Limb (tissue), 2 donors: ENCODE results near the gene OOSP4B.
"Not testable (repeated sequence)": the region's sequence is repeated elsewhere in the genome, so short reads cannot be mapped to it uniquely, and the experiment has no call there.

Experiments used
- DNase-seq, 2 donors: peaks; one replicate each; pipeline ENCODE4 v3.0.0-alpha.2; 2016; ENCODE audit errors: extremely low spot score in 2 of 2

The OOSP4B gene

DNA sequence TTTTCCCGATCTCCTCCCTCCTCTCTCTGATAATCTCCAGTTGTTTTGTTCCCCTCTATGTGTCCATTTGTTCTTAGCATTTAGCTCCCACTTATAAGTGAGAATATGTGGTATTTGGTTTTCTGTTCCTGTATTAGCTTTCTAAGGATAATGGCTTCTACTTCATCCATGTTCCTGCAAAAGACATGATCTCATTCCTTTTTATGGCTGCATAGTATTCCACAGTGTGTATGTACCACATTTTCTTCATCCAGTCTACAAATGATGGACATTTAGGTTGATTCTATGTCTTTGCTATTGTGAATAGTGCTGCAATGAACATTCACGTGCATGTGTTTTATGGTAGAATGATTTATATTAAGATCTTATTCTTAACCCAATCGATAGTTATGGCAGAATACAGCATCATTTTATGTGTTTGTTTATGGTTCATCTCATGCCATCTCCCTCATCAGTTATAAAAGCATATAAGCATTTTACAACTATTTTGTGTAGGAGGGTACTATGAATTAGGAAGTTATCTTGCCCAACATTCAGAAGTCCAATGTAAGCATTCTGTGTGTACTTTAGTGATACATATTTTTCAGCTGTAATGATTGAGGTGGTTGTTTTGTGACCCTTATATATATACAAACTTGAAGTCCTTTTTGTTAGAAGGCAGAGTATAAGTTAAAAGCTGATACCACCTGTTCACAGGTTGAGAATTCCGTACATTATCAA is 42.7 kb downstream of the OOSP4B start:
- DNase-seq, result no peak

DNA sequence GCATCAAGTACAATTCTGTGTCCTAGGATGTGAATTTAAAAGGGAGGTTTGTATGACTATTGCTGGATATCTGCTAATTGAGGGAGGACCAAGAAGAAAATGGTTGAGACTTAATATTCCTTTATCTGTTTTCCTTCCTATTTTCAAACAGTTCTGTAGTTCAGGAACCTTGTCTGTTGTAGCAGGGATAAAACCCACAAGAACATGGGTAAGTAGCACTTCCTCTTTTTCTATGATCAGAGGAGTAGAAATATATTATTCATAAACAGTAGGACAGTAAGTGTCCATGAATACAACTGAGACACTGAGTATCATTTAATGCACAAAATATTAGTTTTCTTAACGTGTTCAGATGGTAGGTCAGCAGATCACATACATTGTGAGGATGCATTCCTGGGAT is 47.1 kb downstream of the OOSP4B start:
- no peak for DNase-seq

DNA sequence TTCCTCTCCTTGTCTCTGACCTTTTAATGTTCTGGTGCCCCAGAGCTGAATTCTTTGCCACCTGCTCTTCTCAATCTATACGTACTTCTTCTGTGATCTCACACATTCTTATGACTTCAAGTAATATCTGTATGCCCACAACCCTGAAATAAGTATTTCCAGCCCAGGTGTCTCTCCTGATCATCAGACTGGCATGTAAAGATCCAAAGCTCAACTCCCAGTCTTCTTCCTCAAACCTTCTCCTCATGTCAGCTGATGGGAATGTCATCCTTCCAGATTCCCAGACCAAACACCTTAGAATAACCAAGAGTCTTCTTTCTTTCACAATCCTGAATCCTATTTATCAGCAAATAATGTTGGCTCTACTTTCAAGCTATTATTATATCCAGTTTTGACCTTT is 48.8 kb downstream of the OOSP4B start:
- DNase-seq, result no peak

DNA sequence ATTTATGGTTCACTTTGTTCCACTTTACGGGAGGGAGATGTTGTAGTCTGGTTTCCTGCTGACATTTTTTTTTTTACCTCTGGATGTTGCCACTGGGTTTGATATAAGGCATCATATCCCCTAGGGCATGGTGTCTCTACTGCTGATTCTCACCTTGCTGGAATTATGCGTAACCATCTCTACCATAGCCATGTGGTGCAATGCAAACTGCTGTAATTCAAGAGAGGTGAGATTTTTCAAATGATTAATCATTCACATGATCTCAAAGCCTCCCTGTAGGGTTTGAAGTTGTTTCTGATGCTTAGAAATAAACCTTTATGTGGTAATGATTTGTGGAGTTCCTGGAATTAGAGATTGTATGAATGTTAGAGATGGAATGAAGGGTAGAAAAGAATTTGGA is 52.5 kb downstream of the OOSP4B start:
- DNase-seq, result no peak

DNA sequence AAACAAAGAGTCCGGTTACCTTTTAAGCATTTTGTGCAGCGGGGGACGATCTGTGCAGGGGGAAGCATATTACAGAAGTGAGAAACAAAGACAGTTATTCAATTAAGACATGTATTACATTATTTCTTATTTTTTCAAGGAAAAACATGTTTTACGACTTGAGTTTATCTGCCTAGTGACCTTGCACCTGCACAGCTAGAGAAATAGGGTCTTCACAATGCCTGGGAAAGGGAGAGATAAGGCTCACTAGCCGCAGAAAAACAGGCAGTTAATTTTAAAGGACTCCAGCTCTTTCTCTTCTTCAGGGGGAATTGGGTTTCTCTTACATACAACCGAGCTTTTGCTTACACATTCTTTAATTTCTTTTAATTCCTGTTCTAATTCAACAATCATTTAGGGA is 54.7 kb downstream of the OOSP4B start:
- DNase-seq, result not testable (repeated sequence)

DNA sequence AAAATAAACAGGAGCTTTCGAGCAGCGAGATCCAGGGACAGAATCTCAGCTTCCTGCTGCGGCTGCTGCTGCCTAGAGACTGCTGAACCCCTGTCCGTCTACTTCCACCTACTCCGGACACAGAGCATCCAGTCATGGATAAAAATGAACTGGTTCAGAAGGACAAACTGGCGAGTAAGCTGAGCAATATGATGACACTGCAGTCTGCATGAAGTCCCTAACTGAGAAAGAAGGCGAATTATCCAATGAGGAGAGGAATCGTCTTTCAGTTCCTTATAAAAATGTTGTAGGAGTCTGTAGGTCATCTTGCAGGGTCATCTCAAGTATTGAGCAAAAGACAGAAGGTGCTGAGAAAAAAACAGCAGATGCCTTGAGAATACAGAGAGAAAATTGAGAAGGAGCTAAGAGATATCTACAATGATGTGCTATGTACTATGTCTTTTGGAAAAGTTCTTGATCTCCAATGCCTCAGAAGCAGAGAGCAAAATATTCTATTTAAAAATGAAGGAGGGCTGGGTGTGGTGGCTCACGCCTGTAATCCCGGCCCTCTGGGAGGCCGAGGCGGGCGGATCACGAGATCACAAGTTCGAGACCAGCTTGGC is 60.3 kb downstream of the OOSP4B start:
- DNase-seq, result no peak

DNA sequence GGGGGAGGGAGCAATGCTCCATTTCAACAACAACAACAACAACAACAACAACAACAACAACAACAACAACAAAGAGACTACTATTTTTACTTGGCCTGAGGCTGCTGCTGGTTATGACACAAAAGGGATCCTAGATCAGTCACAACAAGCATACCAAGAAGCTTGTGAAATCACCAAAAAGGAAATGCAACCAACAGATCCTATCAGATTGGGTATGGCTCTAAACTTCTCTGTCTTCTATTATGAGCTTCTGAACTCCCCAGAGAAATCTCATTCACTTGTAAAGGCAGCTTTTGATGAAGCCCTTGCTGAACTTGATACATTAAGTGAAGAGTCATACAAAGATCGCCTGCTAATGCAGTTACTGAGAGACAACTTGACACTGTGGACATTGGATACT is 61.0 kb downstream of the OOSP4B start:
- no peak for DNase-seq

DNA sequence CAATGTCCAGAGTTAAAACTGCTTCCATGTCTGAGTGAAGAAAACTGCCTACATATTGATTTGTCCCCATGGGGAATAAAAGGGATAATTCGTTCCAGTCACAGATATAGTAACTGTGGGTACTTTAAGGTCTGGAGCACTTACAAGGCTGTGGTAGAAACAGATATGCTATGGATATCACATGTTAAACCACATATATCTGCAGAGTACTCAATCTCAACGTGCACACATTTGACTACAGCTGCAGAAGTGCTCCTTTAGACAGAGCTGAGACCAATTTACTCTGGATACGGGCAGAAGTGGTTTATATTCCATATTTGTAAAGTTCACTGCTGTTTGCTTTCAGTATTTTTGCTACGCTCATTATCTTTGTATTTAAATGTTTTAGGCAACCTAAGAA is 61.8 kb downstream of the OOSP4B start:
- DNase-seq, result no peak

DNA sequence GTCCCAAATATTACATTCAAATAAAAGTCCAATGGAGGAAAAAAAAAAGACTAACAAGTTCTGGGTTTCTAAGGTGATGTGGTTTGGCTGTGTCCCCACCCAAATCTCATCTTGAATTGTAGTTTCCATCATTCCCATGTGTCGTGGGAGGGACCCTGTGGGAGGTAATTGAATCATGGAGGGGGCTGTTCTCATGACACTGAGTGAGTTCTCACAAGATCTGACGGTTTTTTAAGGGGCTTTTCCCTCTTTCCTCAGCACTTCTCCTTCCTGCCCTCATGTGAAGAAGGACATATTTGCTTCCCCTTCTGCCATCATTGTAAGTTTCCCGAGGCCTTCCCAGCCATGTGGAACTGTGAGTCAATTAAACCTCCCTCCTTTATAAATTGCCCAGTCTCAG is 63.6 kb downstream of the OOSP4B start:
- DNase-seq, result no peak
